CD4-positive, alpha-beta T cell treated with Interleukin-15 for 4 hours (primary cell): ENCODE results near the gene SYK.
"Not testable (repeated sequence)": the region's sequence is repeated elsewhere in the genome, so short reads cannot be mapped to it uniquely, and the experiment has no call there.

Experiments used
- DNase-seq: peaks from one replicate; pipeline ENCODE4 v3.0.0-alpha.2; 2020; ENCODE audit warnings: low spot score

SYK gene

DNA sequence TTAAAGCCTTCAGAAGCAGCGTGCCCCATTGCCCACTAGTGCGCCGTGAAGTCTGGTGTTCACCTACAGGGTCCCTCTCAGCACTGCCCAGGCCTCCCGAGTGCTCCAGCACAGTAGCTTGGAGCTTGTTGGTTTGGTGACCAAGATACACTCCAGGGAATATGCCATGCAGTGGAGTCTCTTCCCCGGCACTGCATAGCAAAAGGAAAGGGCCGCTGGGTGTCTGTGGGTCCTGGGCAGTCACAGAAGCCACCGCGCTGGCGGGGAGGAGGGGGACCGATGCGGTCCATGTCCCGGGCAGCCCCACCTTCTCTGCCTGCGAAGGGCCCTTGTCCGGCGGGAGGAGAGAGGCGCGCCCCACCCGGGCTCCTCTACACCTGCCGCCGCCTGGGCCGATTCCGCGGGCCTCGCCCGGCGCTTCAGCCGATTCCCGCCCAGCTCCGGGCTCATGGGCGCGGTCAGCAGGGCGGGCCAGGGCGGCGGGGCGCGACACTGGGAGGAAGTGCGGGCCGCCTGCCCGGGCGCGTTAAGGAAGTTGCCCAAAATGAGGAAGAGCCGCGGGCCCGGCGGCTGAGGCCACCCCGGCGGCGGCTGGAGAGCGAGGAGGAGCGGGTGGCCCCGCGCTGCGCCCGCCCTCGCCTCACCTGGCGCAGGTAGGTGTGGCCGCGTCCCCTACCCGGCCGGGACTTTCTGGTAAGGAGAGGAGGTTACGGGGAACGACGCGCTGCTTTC, at the start of gene SYK:
Gene SYK (plus strand): TSS at position 579 of the 732 bp plus-strand sequence. CDS start 42,080 bp downstream, outside the sequence.
- no peak for DNase-seq

DNA sequence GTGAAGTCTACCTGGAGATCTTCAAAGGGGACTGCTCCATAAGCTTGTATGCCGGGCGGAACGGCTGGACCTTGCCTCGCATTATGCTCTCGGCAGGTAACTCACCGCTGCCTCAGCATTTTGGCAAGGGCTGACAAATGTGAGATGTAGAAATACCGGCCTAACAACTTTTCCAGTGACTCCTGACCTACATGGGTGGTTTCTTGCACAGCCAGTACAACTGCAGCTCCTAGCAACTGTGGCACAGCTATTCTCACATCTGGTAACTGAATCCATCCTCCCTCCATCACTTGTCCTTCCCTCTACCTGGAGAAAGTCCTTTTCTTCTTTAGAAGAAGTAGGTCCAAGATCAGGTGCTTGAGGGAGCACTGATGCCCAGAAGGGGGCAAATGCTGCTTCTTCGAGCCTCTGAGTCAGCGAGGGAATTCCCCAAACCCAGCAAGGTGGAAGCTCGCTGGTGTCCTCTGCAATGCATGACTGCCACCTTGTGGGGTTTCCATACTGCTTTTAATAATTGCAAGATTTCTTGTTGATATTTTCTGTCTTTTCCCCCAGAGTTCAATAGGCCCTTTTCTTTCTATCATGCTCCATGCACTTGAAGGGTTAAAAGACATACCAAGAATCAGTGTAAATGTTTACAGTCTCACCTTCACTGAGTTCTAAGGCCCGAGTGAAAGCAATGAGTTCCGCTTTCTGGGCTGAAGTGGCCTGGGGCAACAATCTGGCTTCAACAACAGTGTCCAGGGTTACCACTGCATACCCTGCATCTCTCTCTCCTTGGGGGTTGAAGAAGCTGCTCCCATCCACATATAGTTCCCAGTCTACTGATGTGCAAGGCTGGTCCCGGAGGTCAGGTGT, 45.9 kb upstream of the SYK start:
- peak; percentile 39 for DNase-seq

DNA sequence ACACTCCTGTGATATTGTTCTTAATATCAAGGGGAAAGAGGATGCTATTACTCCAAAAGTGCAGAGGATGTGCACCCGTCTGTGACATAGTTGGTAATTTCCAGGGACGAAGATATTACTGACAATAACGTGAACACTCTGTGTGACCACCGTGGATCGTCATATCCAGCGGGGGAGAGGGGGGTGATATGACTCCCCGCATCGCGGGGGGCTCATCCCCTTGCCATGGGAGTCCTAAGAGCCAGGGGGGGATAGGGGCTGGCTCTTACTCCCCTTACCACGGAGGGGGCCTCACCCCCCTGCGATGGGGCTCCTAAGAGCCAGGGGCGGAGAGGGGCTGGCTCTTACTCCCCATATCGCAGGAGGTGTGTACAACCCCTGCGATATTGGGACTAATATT, 41.0 kb upstream of the SYK start:
- DNase-seq, result not testable (repeated sequence)

DNA sequence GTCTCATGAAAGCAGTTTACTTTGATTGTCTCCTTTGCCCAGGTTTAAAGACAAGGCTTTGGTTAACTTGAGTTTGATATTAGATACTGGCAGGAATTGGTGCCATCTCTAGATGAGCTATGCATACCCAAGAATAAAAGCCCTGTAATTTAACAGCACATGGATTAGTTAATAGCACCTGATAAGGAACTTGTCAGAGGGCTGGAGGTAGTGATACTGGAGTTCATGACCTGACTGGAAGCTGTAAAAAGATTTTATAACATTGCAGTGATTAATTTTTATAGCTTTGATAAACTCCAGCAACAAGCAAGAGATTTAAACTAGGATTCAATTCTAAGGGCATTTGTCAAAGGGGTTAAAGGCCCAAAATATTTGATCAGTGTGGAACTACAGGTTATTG, 34.9 kb upstream of the SYK start:
- no peak for DNase-seq

DNA sequence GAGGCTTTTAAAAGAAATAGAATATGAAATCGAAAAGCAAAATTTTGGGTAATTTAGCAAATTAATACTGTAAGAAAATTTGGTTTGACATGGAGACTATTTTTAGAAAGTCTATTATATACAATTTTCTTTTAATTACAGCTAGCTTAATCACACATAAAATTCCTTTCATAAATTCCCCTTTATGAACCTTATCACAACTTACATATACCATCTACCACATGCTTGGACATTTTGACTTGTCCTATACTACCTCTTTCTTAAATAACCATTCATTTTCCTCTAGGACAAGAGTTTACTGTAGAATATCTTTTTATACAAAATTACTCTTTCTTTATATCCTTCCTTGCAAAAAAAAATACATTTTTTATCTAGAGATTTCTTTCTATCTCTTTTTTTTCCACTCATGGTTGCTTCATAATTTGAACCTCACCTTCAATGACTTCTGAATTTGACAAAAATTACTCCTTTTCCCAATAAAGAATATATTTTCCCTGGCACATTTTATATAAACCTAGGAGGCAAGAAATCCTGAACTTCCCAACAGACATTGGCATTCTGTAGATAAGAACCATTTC, 34.0 kb upstream of the SYK start:
- no peak for DNase-seq

DNA sequence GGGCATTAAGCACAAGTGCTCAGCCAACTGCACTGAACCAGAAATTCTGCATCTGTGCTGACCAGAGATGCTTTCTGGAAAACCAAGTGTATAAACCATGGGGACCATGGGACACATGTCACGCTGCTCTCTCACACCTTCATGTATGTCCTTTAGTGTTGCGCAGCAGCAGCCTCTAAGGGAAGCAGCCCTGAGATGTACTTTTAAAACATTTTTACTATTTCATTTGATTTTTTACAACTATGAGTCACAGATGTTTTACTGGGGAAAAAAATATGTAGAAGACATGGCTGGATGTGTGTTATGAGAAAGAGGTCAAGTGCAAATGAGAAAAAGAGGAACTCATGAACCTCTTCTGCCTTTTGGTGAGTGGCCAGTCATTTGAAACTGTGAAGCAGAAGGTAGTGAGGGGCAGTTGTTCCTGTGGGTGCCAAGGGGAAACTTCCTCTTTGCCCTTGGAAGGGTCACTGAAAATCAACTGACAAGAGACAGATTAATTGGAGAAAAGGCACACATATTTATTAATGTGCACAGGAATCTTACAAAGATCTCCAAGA, 31.4 kb upstream of the SYK start:
- no peak for DNase-seq

DNA sequence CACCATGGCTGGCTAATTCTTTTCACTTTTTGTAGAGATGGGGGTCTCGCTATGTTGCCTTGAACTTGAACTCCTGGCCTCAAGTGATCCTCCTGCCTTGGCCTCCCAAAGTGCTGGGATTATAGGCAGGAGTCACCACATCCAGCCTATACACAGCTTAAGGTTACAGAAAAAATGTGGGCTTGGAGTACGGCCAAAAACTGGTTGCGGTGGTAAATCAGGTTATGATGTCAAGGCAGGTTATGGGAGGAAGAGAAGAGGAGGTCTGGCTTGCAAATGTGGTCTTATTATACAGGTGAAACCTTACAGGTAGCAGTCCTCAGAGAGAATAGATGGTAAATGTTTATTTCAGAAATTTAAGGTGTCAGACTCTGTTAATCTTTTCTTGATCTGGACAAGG, 30.7 kb upstream of the SYK start:
- DNase-seq, result no peak

DNA sequence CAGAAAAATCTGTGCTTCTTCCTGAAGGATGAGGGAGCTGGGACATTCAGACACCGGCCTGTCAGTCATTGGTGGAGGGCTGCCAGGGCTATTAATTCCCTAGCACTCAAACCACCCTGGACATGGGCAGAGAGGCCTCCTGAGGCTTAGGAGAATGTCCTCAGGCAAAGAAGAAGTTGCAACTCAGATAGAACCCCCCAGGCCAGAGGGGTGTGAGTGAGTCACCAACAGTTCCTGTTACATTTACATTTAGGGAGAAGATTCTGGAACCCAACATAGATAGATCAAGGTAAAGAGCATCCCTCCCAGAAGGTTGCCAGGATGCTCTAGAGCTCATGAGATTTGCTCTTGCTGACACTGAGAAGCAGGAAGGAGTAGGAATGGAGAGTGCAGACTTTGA, 29.2 kb upstream of the SYK start:
- DNase-seq, result no peak

DNA sequence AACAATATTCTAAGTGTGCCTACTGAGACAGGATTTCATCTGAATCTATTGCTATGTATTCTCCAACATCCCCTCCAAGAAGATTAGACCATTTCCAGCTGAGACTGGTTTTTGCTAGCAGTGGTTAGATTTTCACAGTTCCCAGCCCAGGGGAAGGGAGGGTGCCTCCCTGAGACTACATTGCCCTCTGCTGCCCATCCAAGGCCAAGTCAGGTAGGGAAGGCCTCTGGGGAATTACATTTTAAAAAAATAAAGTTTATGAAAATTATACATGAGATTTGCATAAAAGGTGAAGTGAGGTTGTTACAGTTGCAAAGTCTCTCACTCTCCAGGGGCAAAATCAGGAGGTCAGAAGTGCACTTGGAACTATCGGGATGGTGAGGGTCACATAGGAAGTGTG, 28.0 kb upstream of the SYK start:
- no peak for DNase-seq

DNA sequence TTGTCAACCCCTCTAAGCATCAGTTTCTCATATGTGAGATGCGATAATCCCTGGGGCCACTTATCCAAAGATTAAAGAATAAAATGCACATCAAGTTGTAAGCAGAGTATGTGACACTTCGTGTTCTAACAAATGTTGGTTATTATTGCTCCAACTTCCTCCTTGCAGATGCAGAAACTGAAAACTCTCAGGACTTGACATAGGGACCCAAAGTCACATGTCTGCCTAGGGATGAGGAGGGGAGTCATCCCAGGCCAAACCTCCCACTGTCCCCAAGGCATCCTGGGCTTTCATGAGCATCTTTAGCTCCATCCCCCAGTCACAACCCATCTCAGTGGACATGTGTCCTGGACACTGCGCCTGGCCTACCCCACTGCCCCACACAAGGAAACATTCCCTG, 27.5 kb upstream of the SYK start:
- DNase-seq, result no peak

DNA sequence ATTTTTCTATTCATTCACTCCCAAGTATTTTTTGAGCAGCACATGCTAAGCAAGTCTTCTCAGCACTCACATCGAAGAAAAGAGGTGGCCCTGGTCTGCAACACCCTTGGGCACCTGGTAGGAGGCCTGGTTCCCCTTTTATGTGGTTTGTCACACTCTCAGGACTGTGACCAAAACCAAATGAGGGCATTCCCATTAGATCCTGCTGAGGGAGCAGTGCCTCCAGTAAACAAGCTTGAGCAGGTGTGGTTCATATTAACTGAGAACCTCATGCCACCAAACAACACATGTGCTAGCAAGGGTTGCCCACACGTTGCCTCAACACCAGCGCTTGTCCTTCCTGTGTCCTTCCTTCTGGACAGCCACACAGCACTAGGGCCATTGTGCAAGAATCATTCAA, 26.9 kb upstream of the SYK start:
- DNase-seq, result no peak

DNA sequence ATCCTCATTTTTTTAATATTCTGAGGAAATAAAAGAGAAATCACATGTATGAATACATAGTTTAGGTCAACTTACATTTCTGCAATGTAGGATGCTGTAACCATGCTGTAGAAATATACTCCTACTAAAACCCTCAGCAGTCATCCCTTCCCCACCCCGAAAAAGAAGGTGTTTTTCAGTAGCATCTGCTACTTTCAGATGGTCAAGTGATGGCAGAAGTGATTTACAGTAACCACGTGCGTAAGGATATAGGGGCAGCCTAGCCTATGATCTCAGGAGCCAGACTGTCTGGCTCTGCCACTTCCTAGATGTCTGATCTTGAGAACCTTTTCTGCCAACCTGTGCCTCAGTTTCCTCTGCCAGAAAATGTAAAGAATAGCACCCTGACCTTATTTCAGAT, 26.0 kb upstream of the SYK start:
- no peak for DNase-seq

DNA sequence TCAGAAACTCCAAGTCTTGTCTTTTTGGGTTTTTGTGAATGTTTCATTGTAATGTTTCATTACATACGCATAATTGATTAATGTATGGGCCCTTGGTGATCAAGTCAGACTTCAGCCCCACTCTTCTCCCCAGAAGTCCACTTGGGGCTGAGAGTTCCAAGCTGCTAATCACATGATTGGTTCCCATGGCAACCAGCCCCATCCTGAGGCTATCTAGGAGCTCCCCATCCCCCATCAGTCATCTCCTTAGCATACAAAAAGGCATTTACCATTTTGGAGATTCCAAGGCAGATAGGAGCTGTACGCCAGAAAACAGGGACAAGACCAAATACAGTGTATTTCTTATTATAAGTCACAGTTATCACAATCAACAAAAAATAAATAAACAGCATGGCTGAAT, 22.9 kb upstream of the SYK start:
- no peak for DNase-seq

DNA sequence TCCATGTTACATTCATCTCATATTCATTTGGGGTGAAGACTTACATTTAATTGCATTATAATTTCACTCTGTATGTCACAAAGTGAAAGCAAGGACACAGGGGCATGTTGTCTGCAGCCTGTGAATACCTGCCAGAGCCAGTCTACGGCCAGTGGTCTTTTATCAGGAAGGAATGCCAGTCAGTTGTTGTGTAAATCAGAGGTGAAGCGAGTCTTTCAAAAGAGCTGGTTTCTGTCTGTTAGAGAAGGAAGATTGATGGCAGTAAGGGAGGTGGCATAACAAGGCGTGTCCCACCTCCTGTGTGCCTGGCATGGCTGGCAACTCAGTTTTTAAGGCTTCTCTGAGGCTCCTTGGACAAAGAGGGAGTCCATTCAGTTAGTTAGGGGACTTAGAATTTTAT, 18.1 kb upstream of the SYK start:
- no peak for DNase-seq

DNA sequence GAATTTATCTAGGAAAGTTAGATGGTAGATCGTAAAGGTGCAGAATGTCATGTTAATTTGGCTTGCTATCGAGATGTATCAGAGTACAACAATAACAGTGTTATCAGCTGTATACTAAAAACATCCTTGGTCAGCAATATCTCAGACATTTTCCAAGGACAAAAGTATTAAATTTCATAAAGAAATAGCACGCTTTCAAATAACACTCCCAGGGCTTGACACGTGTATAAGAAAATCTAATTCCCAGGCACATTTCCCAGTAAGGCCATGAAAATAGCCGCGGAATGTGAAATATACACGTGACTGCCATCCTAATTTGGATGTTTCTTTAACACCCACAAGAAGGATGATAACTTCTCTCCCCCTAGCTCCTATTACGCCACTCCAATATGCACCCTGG, 17.7 kb upstream of the SYK start:
- no peak for DNase-seq

DNA sequence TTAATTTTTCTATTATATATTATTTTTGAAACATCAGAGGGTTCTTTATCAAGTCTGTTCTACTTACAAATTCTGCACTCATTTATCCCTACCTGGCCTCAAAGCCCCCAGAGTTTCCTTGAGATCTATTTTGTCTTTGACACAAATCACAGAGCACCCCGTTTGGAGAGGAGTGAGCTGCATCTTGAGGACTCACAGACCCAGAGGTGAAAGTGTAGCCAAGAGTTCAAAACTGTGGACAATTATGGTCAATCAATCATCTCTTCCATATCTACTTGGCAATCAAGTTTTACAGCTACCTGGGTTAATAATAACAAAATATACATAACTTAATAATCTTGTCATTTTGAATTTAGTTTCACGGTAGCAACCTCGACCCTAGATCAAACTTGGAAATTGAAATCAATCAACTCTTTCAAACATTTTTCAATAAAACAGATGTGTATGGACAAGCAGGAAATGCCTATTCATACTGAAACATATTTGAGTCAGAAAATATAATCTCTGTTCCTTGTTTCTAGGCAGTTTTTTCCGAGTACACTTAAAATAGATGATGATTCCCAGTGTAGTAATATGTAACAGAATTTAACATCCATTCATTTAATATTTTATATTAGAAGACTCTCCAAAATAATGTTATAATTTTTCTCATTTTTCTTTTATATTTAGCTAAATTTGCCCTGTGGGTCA, 13.7 kb upstream of the SYK start:
- DNase-seq, result no peak

DNA sequence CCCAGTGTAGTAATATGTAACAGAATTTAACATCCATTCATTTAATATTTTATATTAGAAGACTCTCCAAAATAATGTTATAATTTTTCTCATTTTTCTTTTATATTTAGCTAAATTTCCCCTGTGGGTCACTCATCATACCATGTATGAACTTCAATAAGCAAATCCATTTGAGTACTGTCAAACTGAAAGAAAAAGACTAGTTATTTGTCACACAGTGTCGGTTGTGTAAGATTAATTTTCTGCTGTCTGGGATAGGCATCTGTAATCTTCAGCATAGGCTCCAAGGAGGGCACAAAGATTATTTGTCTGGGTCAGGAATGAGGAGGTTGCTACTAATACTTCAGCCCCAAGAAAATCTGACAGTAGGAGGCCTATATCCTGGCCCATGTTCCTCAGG, 13.1 kb upstream of the SYK start:
- not testable (repeated sequence) for DNase-seq

DNA sequence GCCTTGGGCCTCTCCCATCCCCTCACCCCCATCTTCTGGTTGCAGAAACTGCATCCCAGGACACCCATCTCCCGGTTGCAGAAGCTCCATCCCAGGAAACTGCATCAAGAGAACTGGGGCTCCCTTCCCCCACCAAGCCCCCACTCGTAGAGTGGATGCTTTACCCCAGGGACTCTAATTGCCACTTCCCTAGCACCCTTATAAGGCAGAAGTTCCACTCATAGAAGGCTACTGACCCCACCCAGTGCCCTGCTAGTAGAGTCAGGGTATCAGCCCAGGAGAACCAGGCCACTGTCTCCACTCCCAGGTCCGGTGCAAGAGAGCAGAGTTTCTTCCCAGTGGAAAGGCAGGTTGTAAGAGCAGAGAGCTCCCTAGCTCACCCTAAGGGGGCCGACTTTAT, 12.2 kb upstream of the SYK start:
- no peak for DNase-seq

DNA sequence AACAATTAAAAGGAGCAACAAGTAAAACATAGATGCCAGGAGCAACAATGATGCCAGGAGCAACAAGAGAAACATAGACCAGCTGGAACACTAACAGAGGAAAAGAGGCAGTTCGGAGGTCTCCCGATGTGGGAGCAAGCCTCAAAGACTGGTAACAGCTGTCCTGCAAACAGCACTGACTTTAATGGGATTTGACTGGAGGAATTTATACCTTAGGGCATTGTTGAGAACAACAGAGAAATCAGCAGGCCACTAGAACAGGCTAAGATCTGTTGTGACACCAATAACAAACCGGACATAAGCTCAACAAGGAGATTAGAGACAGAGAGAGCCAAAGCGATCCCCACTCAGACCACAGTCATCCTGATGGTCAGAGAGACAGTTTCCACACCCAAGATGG, 11.8 kb upstream of the SYK start:
- no peak for DNase-seq

DNA sequence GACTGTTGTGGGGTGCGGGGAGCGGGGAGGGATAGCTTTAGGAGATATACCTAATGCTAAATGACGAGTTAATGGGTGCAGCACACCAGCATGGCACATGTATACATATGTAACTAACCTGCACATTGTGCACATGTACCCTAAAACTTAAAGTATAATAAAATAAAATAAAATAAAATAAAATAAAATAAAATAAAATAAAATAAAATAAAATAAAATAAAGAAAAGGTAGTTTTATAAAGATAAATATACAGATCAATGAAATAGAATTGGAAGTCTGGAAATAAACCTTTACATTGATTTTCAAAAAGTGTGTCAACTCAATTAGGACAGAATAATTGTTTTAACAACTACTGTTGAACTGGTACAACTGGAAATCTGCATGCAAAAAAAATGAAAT, 8.6 kb upstream of the SYK start:
- DNase-seq, result not testable (repeated sequence)

DNA sequence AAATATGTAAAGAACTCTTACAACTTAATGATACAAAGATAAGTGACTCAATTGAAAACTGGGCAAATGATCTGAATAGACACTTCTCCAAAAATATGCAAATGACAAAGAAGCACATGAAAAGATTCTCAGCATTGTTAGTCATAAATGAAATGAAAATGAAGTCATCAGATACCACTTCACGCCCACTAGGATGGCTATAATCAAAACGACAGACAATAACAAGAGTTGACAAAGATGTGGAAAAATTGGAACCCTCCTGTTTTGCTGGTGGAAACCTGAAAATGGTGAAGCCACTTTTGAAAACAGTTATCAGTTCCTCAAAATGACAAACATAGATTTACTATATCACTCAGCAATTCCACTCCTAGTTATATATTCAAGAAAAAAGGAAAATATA, 7.9 kb upstream of the SYK start:
- DNase-seq, result no peak

DNA sequence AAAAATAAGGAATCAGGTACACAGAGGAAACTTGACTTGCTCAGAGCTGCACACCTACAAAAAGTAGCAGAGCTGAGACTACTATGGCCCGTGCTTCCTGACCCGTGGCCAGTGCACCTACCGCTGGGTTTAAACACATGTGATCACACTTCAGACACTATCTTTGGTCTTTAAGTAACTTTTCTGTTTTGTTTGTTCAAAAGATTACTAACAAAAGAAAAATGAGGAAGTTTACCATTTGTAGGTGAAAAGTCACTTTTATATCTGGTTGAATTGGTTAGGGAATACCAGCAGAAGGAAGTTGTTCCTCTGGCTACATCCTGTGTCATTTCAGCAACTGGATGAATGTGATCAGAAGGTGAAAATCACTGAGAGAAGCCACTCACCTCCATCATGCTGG, 6.5 kb upstream of the SYK start:
- DNase-seq, result no peak
